HG02763 (cell line): ENCODE measurements around the gene PXYLP1.

ENCODE experiments used
- ATAC-seq: cut with Tn5 transposase; IDR thresholded peaks from one replicate; pipeline ENCODE4 v1.9.1; 2021; ENCODE audit warnings: mild to moderate bottlenecking, moderate library complexity; ENCODE audit not compliant: unreplicated experiment

The PXYLP1 gene

DNA sequence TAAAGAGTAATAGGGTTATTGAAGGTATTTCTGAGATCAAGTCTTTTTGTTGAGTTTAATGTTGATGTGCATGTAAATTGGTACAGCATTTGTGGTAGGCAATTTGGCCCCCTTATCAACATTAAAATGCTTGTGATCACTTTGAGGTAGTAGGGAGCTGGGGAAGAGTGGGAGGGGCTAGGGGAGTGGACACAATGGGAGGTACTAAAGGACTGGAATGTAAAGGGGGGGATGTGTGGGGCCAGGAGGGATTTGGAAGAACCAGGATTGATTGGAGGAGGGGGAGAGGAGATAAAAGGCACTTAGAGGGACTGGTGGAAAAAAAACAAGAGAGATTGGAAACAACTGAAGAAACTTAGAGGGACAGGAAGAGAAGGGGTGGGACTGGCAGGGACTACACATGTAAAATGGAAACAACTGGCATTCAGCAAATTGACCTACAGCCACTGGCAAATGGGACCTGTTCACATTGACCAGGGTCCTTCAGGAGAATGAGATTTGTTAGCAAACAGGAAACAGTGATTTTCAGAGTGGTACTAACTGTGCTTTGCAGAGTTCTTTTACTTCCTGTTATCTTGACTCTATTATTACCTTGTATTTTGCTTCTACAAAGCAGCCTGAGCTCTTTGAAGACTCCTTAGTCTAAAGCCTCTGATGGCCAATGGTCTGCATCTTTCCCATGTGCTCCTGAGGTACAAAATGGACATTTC lies 88.9 kb downstream of the PXYLP1 start:
- no peak for ATAC-seq

DNA sequence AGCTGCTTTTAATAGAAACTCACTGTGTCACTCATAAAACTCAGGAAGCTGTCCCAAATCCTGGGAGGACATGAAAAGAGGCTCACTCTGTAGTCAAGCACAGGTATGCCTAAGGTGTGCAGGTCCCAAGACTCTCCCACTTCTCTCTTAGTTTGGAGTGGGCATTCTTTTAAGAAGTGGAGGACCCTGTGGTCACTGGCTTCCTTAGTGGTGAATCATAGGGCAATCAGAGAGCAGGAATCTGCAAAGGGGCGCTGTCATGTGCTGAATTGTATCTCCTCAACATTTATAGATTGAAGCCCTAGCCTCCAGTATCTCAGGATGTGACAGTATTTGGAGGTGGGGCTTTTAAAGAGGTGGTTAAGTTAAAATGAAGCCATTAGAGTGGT lies 89.5 kb downstream of the PXYLP1 start:
- ATAC-seq, result no peak

DNA sequence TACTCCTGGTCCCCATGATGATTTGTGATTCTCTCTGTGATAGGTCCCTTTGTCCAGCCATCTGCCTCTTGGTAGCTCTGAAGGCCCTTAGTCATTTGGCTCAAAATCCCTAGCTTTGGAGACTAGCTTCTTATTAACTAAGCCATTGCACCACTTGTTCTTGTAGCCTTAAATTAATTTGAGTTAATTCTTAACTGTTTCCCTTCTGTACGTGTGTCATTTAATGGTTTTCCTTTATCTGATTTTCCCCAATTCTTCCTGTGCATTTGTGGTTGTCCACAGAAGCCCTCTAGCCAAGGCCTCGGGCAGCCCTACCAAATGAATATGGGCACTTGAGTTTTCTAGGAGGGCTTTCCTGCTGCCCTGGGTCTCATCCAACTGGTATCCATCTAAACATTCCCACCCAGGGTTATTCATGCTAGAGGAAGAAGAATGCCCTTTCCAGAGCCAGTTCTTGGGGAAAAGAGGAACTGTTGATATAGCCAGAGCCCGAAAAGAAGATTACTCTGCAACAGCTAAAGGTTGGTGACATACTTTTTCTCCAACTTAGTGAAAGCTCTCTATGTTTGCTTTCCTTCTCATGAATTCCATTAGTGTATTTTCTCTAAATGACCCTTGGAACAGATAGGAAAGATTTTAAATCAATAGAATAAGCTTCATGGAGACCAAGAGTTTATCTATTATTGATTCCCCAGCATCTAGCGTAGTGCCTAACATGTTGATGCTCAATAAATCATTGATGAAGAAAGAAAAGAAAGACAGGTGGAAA lies 92.5 kb downstream of the PXYLP1 start:
- no peak for ATAC-seq

DNA sequence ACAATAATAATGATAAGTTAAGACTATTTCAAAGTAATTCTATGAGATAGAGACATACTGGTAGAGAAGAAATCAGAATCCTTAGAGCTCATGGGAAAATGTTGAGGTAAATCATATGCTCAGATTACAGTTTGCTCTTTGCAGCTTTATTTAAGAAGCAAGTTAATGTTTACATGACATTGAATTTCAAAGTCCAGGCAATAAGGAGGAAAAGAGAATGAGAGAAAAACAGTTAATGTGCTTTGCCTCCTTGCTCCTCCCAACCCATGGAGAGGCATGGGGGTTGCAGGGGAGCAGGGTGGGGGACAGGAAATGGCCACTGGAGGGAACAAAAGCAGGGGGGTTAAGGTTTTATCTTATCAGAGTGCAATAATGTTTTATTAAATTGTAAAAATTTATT lies 94.5 kb downstream of the PXYLP1 start:
- no peak for ATAC-seq

DNA sequence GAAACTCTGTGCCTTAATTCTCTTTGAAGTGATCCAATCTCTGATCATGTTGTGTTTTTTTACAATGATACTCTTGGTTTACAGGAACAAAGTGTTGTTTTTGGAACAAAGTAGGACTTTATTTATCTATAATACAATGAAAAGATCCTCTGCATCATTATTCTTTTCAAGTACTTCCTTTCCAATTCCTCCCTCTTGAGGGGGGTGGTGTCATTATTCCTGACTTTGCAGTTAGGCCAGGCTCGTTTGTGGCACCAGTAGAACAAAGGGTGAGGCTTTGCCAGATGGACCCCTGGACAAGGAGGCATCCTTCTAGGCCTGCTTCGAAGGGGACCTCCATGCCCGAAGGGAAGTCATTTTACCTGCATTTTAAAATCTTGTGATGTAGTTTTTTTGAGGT lies 95.0 kb downstream of the PXYLP1 start:
- no peak for ATAC-seq

DNA sequence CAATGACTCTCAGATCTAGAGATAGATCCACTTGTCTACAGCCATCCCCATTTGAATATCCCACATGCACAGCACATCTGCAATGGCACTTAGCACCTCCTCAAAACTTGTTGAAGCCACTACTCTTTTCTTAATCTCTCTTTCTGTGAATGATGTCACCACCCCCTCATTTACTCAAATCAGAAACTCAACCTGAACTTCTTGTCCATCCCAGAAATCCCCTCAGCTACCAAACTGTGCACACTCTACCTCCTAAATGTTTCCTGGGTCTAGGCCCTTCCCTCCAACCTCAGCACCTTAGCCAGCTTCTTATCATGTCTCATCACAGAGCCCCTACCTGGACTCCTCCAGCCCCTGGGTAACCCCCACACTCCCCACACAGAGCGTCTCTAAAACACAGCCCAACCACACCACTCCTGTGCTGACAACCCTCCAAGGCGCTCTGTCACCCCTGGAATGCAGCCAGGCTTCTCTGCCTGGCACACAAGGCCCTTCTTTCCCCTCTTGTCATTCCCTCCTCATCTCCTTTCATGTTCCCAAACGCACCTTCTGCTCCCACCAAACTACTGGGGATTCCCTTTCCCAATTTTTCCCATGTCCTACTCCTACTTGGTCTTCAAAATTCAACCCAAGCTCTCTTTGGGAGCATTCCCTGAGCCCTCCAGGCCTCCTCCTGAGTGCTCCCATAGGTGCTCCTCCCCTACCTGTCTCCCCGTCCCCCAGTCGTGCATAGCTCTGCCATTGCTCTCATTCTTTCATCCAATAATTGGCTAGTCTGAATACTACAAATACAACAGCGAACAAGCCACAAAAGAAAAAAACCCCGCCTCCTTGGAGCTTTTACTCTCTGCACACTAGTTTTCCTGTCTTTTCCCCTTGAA lies 96.9 kb downstream of the PXYLP1 start:
- peak; percentile 33 for ATAC-seq

DNA sequence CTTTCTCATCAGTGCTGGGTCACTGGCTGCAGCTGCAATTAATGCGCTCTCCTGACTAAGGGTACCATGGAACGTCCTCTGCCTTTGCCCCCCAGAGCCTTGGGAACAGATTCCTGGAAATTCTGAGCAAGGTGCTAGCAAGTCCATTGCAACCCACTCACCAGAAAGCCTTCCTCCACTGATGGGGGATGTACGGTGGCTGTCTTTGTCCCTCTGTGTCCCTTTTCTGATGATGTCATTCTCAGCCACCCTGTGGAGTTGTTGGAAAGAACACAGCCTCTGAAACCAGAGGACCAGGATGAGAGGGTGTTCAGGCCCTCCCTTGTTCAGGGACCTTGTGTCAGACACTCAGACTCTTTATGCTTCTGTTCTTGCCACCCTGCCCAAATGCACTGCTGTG lies 98.6 kb downstream of the PXYLP1 start:
- ATAC-seq, result no peak

DNA sequence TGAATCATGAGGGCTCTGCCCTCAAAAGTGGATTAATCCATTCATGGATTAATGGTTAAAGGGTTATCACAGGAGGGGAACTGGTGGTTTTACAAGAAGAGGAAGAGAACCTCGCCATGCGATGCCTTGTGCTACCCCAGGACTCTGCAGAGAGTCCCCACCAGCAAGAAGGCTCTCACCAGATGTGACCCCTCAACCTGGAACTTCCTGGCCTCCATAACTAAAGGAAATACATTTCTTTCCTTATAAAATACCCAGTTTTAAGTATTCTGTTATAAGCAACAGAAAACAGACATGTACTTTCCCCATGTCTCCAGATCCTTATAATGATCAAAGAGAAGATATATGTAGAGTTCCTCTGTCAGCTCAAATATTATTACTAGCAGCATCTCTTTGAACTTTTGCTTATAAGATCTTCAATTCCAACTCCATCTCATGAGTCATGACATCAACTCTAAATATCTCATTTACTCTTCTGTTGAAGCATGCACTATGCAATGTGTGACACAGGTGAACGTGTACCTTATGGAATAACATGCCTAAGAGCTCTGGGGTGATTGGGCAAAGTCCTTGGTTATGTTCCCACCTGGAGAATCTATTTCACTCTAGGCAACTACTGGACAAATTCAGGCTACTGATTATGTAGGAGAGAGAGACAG lies 99.2 kb downstream of the PXYLP1 start:
- ATAC-seq, result no peak

DNA sequence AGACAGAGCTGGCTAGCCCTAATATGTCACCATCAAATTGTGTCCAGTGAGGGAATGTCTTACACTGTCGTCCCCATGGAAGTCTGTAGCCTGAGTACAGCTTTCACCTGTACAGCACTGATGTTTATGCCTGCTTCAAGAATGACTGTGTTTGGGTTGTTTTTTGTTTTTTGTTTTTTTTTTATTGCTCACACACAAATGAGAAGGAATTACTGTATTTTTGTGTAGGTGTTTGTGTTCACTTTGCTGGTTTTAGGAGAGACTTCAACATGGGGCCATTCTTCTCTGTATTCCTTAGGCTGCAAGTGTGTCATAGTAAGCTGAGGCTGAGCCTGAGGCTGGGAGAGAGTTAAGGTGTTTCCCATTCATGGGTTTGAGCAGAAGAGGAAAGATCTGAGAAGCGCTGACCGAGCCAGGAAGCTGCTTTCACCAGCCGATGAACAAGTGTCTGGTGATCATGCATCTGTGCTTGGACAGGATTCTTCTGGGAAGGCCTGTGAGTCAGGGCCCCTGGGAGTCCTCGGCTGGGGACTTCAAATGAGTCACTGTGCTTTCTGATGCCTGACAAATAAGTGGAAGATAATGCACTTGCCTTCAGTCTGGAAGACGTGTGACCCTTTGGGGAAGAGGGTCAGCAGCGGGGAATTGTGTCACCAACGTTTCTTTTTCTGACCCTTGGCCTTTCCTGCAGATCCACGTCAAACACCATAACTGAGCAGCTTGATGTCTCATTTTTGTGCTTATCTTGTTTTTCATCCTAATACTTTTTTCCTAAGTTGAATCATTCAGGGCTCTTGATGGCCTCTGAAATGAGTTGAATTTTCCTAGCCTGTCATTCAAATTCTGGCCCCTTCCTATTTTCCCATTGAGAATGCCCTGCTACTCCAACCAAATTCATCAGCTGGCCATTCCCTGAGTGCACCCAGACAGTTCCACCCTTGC lies 100.0 kb downstream of the PXYLP1 start:
- ATAC-seq, result peak; percentile 36

DNA sequence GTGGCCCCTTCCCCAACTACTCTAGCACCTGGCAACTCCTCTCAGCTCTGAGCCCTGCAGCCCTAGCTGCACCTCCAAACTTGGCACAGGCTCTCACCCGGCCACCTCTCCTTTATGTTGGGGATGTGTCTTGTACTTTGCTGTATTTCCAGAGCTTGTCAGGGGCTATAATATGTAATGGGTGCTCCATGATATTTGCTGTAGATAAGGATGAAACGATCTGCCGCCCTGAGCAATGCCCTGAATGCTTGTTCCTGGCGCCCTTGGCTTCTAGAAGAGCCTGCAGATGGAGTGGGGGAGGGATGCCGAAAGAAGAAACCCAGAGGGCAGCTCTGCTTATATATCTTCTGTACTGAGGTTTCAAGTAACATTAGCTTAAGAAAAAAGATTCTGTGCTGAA lies 100.8 kb downstream of the PXYLP1 start:
- no peak for ATAC-seq

DNA sequence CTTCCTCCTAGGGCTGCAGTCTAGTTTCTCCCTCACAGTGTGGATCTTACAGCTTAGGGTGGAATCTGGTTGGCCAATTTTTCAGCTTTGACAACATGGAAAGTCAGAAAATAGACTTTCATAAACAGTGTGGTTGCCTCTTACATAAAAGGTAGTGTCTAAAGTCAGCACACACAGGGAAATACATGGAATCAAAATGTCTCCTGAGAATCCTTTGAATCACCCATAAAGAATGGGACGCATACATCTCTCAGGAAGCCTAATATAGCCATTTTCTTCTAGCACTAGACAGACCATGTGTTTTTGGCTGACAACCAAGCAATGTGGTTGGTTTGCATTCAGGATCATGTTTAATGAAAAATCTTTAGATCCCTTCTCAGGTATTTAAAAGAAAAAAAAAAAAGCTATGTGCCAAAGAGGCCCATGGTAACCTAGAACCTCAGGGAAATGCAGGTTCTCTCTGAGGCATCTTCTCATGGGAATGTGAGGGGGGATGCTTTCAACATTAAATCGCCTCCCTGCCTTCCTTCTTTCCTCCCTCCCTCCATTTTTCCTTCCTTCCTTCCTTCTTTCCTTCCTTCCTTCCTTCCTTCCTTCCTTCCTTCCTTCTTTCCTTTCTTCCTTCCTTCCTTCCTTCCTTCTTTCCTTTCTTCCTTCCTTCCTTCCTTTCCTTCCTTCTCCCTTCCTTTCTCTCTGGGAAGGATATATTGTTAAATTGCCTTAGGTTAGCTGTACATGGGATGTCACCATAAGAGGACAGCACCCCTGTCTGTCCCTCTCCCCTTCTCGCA lies 102.4 kb downstream of the PXYLP1 start:
- no peak for ATAC-seq

DNA sequence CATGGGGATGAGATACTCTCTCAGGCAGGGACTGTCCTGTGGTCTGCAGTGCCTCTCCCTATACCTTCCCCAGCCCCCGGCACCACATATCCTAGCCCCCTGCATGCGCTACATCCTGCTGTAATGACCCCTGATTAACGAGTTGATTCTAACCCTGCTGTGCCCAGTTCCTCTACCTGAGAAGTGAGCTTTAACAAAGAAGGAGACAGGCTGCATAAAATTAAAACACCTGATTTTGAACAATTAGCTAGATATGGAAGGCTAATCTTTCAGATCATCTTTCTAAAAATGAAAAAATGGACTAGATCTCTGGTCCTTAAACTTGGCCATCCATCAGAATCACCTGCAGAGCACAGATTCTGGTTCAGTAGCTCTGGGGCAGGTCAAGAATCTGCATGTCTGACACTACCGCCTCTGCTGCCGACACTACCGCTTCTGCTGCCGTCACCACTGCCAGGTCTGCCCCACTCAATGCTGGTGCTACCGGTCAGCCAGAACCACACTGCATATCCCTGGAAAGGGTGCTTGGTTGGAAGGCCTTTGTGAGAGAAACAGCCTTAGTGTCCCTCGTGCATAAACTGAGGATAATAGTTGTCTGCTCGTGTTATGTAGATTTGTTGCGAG lies 103.1 kb downstream of the PXYLP1 start:
- no peak for ATAC-seq

DNA sequence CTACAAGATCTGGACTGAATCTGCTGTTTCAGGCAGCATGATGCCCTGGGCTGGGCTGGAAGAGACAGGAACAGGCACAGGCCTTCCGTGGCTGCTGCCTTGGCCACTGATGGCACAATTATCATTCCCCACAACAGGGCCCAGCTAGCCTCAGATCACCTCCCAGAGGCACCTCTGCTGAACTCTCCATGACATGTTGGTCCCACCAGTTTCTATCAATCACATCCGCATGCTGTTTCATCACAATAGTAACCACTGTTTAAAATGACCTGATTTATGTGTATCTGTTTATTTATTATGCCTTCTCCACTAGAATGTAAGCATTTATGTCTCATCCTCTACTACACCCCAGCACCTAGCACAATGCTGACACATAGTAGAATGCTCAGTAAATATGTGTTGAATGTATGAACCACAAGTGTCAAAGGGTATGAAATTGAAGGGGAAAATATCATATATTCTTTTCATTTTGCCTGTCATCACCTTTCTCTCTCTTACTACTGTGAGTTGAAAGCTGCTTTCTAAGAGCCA lies 104.0 kb downstream of the PXYLP1 start:
- ATAC-seq, result no peak

DNA sequence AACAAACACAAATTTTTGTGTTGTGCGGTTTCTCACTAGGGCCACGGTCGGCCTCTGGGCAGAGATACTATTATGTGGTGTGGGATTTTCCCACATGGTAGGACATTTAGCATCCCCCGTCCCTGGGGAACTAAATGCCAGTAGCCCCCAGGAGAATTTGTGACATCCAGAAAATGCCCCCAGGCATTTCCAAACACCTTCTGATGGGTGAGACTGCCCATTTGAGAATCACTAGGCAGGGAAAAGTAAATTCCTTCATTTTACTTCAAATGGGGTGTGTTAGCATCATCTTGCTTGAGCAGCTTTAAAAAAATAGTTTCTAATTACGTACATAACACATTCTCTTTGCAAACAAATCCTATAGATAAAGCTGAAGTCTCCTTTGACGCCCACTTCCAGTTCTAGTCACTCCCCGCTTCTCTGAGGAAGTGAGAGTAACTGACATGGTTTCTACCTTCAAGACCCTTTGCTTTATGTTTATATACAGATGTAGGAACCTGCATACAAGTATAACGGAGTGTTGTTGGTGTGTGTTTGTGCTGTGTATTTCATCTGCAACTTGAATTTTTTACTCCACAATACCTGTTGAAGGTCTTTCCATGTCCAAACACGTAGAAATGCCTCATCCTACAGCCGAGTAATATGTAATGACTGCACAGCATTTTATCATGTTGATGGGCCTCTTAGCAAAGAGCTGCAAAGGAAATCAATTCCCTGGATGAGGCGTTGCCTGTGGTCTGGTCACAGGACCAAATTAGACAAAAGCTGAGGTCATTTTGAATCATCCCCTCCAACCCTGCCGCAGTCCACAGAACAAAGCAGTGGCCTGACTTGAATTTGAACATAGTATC lies 105.3 kb downstream of the PXYLP1 start:
- peak; percentile 81 for ATAC-seq

DNA sequence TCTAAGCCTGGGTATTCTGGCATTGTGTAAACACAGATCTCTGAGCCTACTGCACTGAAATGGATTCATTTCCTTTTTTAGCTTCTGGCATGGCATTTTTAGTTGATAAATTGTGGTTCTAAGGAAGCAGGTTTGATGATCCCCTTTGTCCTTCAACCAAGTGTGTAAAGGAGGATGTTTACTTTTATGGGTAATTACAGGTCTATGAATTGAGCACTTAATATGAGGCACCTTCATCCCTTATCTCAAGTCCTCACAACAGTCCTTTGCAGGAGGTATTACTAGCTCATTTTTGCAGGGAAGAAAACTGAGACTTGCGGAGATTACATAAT lies 105.9 kb downstream of the PXYLP1 start:
- ATAC-seq, result no peak

DNA sequence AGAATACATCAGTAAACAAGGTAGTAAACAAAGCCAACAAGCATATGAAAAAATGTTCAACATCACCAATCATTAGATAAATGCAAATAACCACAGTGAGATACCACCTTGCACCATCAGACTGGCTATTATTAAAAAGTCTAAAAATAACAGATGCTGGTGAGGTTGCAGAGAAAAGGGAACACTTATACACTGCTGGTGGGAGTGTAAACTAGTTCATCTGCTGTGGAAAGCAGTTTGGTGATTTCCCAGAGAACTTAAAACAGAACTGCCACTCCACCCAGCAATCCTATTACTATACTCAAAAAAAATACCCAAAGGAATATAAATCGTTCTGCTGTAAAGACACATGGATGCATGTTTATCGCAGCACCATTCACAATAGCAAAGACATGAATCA lies 106.4 kb downstream of the PXYLP1 start:
- no peak for ATAC-seq

DNA sequence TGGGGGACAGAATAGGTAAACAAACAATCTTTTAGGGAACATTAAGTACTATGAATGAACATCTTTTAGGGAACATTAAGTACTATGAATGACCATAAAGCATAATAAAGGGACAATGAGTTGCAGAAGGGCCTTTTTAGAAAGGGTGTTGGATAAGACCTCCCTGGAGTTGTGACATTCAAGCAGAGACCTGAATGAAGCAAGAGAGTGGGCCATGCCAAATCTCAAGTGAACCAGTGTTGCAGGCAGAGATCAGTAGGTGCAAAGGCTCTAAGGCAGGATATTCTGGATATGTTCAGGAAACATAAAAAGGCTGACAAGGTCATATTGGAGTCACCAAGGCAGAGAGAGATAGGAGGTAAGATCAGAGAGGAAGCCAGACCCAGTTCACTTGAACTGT lies 107.3 kb downstream of the PXYLP1 start:
- no peak for ATAC-seq

DNA sequence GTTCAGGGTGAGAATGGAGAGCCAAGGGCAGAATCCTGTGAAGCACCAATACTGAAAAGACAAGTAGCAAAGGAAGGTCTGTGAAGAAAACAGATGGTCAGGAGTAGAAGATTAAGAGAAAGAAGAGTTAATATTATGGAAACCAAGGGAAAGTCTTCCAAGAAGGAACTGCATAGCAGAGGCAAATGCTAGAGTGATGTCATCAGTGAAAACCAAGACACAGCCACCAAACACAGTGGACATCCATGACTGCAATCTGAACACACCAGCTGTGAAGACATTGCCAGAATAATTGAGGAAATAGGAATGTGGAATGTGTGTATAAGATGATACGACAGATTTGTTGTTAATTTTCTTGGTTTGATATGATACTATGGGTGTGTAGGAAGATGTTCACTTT lies 109.9 kb downstream of the PXYLP1 start:
- ATAC-seq, result no peak
